Activated T-cell treated with anti-CD3 and anti-CD28 coated beads, Interleukin-2, amount 50 U/mL, for 4 hours (primary cell): ENCODE measurements around the gene TLN1. TPM values are rescaled to one million over a fixed set of nuclear protein-coding genes. Genes with fewer than 3 reads are reported as not detected.

Experiments used
- ATAC-seq, 2 donors: fragments of 200-7000 bp; cut with Tn5 transposase; one replicate each; pipeline ENCODE4 v1.10.0; 2021
- DNase-seq: peaks from one replicate; pipeline ENCODE4 v3.0.0-alpha.2; 2020
- H3K27me3 Mint-ChIP-seq: one replicate; pipeline ENCODE4 v1.8.0; 2021; ENCODE audit warnings: low read depth, mixed read lengths
- H3K36me3 Mint-ChIP-seq: one replicate; pipeline ENCODE4 v1.8.0; 2022; ENCODE audit warnings: mixed read lengths; ENCODE audit not compliant: insufficient read depth
- H3K4me1 Mint-ChIP-seq: one replicate; pipeline ENCODE4 v1.8.0; 2021; ENCODE audit warnings: low read depth, mixed read lengths
- H3K4me3 Mint-ChIP-seq: one replicate; pipeline ENCODE4 v1.8.0; 2021; ENCODE audit warnings: mild to moderate bottlenecking, moderate library complexity, mixed read lengths
- H3K9me3 Mint-ChIP-seq: one replicate; pipeline ENCODE4 v1.8.0; 2021; ENCODE audit warnings: mixed read lengths
- total RNA-seq, 3 donors: library from RNA; stranded (reverse); gene quantifications; one replicate each; pipeline ENCODE4 v1.2.1, GENCODE V29; 2021

The TLN1 gene
- total RNA-seq, 3 donors from 2014 or later = 210 to 252 (median 230) TPM

- Mint-ChIP-seq H3K9me3 (peaks cover 3% of the 10 kb centered on the region), H3K4me1 (peaks cover 57% of the 10 kb centered on the region), H3K27me3 (peaks cover 3% of the 10 kb centered on the region), H3K4me3 (peak overlapping the region; percentile 87), H3K36me3 (peaks cover 10% of the 10 kb centered on the region)
- ATAC-seq = peak in 1 of 2 donors; percentile 4
- DNase-seq = no peak
Observed at GRCh38 chr9:35656831-35657545, 75.0 kb downstream of the TLN1 start.

- ATAC-seq (no peak), DNase-seq (no peak)
- Mint-ChIP-seq H3K4me3 (peak overlapping the region; percentile 87), H3K9me3 (peaks cover 3% of the 10 kb centered on the region), H3K27me3 (peaks cover 3% of the 10 kb centered on the region), H3K4me1 (peaks cover 59% of the 10 kb centered on the region), H3K36me3 (peaks cover 8% of the 10 kb centered on the region)
Observed at GRCh38 chr9:35656348-35656747, 75.6 kb downstream of the TLN1 start.

DNA sequence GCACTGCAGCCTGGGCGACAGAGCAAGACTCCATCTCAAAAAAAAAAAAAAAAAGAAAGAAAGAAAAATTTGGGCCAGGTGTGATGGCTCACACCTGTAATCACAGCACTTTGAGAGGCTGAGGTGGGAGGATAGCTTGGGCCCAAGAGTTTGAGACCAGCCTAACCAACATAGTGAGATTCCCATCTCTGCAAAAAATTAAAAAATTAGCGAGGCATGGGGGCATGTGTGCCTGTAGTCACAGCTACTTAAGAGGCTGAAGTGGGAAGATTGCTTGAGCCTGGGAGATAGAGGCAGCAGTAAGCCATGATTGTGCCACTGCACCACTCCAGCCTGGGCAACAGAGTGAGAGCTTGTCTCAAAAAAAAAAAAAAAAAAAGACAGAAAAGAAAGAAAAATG, 78.4 kb downstream of the TLN1 start:
- no peak overlapping the region for H3K4me3 Mint-ChIP-seq
- H3K36me3 Mint-ChIP-seq = peaks cover 2% of the 10 kb centered on the region
- peaks cover 53% of the 10 kb centered on the region for H3K4me1 Mint-ChIP-seq
- peaks cover 3% of the 10 kb centered on the region for H3K27me3 Mint-ChIP-seq
- DNase-seq (no peak), ATAC-seq (no peak)
- peaks cover 3% of the 10 kb centered on the region for H3K9me3 Mint-ChIP-seq

DNA sequence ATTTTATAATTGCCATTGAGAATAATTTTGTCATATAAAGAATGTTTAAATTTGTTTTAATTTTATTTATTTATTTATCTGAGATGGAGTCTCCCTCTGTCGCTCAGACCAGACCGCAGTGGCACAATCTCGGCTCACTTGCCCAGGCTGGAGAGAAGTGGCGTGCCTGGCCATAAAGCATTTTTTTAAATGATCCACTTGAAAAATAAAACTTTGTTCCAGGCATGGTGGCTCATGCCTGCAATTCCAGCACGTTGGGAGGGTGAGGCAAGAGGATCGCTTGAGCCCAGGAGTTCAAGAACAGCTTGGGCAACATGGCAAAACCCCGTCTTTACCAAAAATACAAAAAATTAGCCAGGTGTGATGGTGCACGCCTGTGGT, 79.2 kb downstream of the TLN1 start:
- no peak overlapping the region for H3K4me3 Mint-ChIP-seq
- H3K9me3 Mint-ChIP-seq = peaks cover under 1% of the 10 kb centered on the region
- peaks cover 59% of the 10 kb centered on the region for H3K4me1 Mint-ChIP-seq
- DNase-seq = no peak
- H3K36me3 Mint-ChIP-seq = peaks cover under 1% of the 10 kb centered on the region
- ATAC-seq = no peak
- peaks cover 1% of the 10 kb centered on the region for H3K27me3 Mint-ChIP-seq

- ATAC-seq = no peak
- Mint-ChIP-seq H3K36me3 (no peaks in the 10 kb centered on the region), H3K27me3 (no peaks in the 10 kb centered on the region), H3K4me3 (no peak overlapping the region), H3K9me3 (no peaks in the 10 kb centered on the region), H3K4me1 (peaks cover 59% of the 10 kb centered on the region)
- DNase-seq = no peak
Observed at GRCh38 chr9:35651956-35652828, 79.8 kb downstream of the TLN1 start.

DNA sequence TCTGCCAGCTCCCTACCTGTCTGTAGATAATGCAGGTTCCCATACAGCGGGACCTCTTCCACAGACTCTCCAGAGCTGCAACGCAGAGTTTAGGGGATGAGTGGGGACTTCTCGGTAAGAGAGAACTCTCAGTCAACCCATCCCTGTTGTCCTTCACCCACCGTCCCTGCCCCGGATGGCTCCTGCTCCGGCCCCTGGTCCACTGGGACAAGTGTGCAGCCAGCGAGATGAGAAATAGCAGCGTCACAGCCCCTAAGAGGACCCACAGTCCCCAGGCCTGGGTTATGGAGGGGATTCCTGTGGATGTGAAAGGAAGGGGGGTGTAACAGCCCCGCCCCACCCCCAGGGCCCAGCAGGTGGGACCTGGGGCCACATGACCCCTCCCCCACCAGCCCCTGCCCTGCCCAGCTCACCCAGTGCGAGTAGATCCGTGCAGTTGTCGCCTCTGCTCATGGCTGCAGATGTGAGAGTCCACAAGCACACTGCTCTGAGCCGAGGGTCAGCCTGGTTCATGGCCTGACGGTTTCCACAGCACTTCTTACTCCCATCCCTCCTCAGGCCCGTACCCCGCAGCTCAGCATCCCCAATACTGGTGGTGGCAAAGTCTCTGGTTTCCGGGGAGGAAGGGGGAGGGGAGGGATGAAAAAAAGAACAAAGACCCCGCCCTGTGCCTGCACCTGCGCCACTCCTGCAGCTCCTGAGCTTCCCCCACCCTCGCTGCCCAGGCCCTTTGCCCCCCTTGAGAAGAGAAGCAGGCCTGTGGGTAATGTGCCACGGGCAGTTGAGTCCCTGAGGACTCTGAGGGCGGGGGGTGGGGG, 81.4 kb downstream of the TLN1 start, which contains the start of gene SIT1:
Gene SIT1 (minus strand): TSS at position 591 of the 818 bp plus-strand sequence. CDS start 78 bp downstream, at position 513.
- peak within 1 kb of the TSS; percentile 84 for H3K4me3 Mint-ChIP-seq
- H3K36me3 Mint-ChIP-seq = no peaks in the 10 kb centered on the region
- H3K27me3 Mint-ChIP-seq = no peaks in the 10 kb centered on the region
- H3K9me3 Mint-ChIP-seq = no peaks in the 10 kb centered on the region
- H3K4me1 Mint-ChIP-seq = peaks cover 60% of the 10 kb centered on the region
- DNase-seq (no peak), ATAC-seq (peak in 1 of 2 donors; percentile 1)

- DNase-seq (peak; percentile 42), ATAC-seq (peak; percentile 5 to 15)
- peak overlapping the region; percentile 84 for H3K4me3 Mint-ChIP-seq
- no peaks in the 10 kb centered on the region for H3K9me3 Mint-ChIP-seq
- H3K27me3 Mint-ChIP-seq = no peaks in the 10 kb centered on the region
- H3K36me3 Mint-ChIP-seq = no peaks in the 10 kb centered on the region
- peaks cover 66% of the 10 kb centered on the region for H3K4me1 Mint-ChIP-seq
Observed at GRCh38 chr9:35649431-35650340, 82.3 kb downstream of the TLN1 start.

Other genes with a start within 250 kb of the TLN1 start
- 1 to 10 TPM; 1.8 to 5.5 (median 2.1) TPM for gene RUSC2, start 242.1 kb downstream of the TLN1 start, total RNA-seq
- 10 to 100 TPM; 42.0 to 57.1 (median 54.9) TPM for gene TESK1, start 126.9 kb downstream of the TLN1 start, total RNA-seq
- 1 to 10 TPM; 1.8 to 4.5 (median 3.9) TPM for gene CD72, start 113.8 kb downstream of the TLN1 start, total RNA-seq
- 10 to 100 TPM; 21.8 to 23.8 (median 22.9) TPM for gene SIT1, start 81.3 kb downstream of the TLN1 start, total RNA-seq
- over 10,000 TPM; 12,907 to 15,791 (median 13,372) TPM for gene RMRP, start 74.2 kb downstream of the TLN1 start, total RNA-seq
- 10 to 100 TPM; 11.1 to 12.5 (median 12.0) TPM for gene CCDC107, start 73.9 kb downstream of the TLN1 start, total RNA-seq
- 1 to 10 TPM; 1.1 to 1.2 (median 1.2) TPM for gene ARHGEF39, start 67.0 kb downstream of the TLN1 start, total RNA-seq
- under 1 TPM in 2 of 3 donors, not detected in 1; 0.24 to 0.46 TPM for gene CA9, start 58.3 kb downstream of the TLN1 start, total RNA-seq
- 1 to 10 TPM; 1.6 to 2.2 (median 2.2) TPM for gene TPM2, start 42.3 kb downstream of the TLN1 start, total RNA-seq
- gene CREB3, start 471 bp upstream of the TLN1 start, total RNA-seq = 10 to 100 TPM; 22.9 to 27.5 (median 23.6) TPM
- 10 to 100 TPM; 29.9 to 34.8 (median 33.2) TPM for gene GBA2, start 17.0 kb upstream of the TLN1 start, total RNA-seq
- gene RGP1, start 17.1 kb upstream of the TLN1 start, total RNA-seq = 10 to 100 TPM; 14.3 to 15.3 (median 14.6) TPM
- 1 to 10 TPM in 1 of 3 donors, under 1 TPM in 2; 0.84 to 1.4 (median 0.86) TPM for gene MSMP, start 22.1 kb upstream of the TLN1 start, total RNA-seq
- gene NPR2, start 59.4 kb upstream of the TLN1 start, total RNA-seq = 1 to 10 TPM; 4.4 to 5.3 (median 5.2) TPM
- gene SPAG8, start 80.1 kb upstream of the TLN1 start, total RNA-seq = under 1 TPM; 0.27 to 0.48 (median 0.40) TPM
- 10 to 100 TPM; 28.7 to 31.9 (median 30.0) TPM for gene HINT2, start 82.8 kb upstream of the TLN1 start, total RNA-seq
- gene FAM221B, start 96.5 kb upstream of the TLN1 start, total RNA-seq = not detected
- gene TMEM8B, start 97.0 kb upstream of the TLN1 start, total RNA-seq = 1 to 10 TPM; 1.5 to 1.9 (median 1.8) TPM
- not detected for gene OR13J1, start 138.2 kb upstream of the TLN1 start, total RNA-seq
- gene HRCT1, start 174.0 kb upstream of the TLN1 start, total RNA-seq = not detected
- not detected for gene SPAAR, start 177.3 kb upstream of the TLN1 start, total RNA-seq
- not detected for gene OR2S2, start 226.0 kb upstream of the TLN1 start, total RNA-seq